ENCODE results near the gene C1orf35. TPM values are rescaled to one million over a fixed set of nuclear protein-coding genes. Genes with fewer than 3 reads are reported as not detected.

Gene C1orf35
- total and polyA plus RNA-seq, 9 of the 15 experiments (the other 6 are each of a cell fraction or from before 2014, with no cell fraction given): 3.2 to 48.7 (median 12.5) TPM

- TF ChIP-seq HMGXB4 (CRISPR knock-in tag; IDR thresholded peaks at IDR 0.05) (no peak), HLTF (IDR thresholded peaks at IDR 0.05) (peak; percentile 73; the same call in 1 of the 2 replicates), ZNF316 (IDR thresholded peaks at IDR 0.05) (peak; percentile 16; the same call in 1 of the 2 replicates), ZNF431 (CRISPR knock-in tag; IDR thresholded peaks at IDR 0.05) (no peak), ZC3H8 (IDR thresholded peaks at IDR 0.05) (no peak), PYGO2 (tag; IDR thresholded peaks at IDR 0.05) (peak; percentile 62; the same call in 1 of the 2 replicates), NUFIP1 (IDR thresholded peaks at IDR 0.05; ENCODE audit: partially characterized antibody) (no peak), ZKSCAN1 (IDR thresholded peaks at IDR 0.05; ENCODE audit: low read depth, low read length) (no peak), CREB1 (IDR thresholded peaks at IDR 0.05) (no peak), CREB1 (CRISPR knock-in tag; IDR thresholded peaks at IDR 0.05) (no peak), CLOCK (CRISPR knock-in tag; IDR thresholded peaks at IDR 0.05; ENCODE audit: borderline replicate concordance) (no peak), THRAP3 (IDR thresholded peaks at IDR 0.05; ENCODE audit: borderline replicate concordance) (0 out of 2 replicates have a peak, but pooled peaks have one; percentile 68), SNRNP70 (optimal IDR thresholded peaks at IDR 0.05; ENCODE audit: low read depth, low read length) (no peak), MNT (conservative IDR thresholded peaks at IDR 0.05) (no peak), PRPF4 (IDR thresholded peaks at IDR 0.05; ENCODE audit: insufficient read depth, low read depth, low read length, poor library complexity, severe bottlenecking) (no peak), HMG20B (CRISPR knock-in tag; IDR thresholded peaks at IDR 0.05) (no peak), ZHX1 (conservative IDR thresholded peaks at IDR 0.05; ENCODE audit: low read length) (no peak), ZNF780A (CRISPR knock-in tag; IDR thresholded peaks at IDR 0.05) (no peak), U2AF1 (optimal IDR thresholded peaks at IDR 0.05; ENCODE audit: low read depth, low read length) (no peak), SMARCA4 (IDR thresholded peaks at IDR 0.05) (peak; percentile 45; the same call in 1 of the 2 replicates), ZNF253 (CRISPR knock-in tag; conservative IDR thresholded peaks at IDR 0.05) (no peak), SREBF2 (CRISPR knock-in tag; IDR thresholded peaks at IDR 0.05) (no peak)
These were observed 36.3 kb upstream of the C1orf35 start (continued) for GRCh38 chr1:228139406-228139930.
